Activated T-helper 2 cell treated with anti-CD3 and anti-CD28 coated beads, Interferon-gamma antibody, Interleukin-2, Interleukin-4, amounts not matched to agents 10 μg/mL and 5 μg/mL and 100 μg/mL, durations not matched to agents 14 hours and 24 hours and 36 hours (primary cell): ENCODE measurements around the gene NCOA3. TPM values are rescaled to one million over a fixed set of nuclear protein-coding genes. Genes with fewer than 3 reads are reported as not detected.
A peak's percentile ranks its signal among the peaks of the same experiment; 100 is the strongest.
"Not testable (repeated sequence)": the region's sequence is repeated elsewhere in the genome, so short reads cannot be mapped to it uniquely, and the experiment has no call there.

Experiments
- DNase-seq: peaks from one replicate; pipeline ENCODE4 v3.0.0; 2021; ENCODE audit warnings: low spot score
- H3K27ac Mint-ChIP-seq: one replicate; pipeline ENCODE4 v1.8.0; 2021; ENCODE audit warnings: mixed read lengths
- H3K27me3 Mint-ChIP-seq: one replicate; pipeline ENCODE4 v1.8.0; 2021; ENCODE audit warnings: low read depth, mixed read lengths
- H3K36me3 Mint-ChIP-seq: one replicate; pipeline ENCODE4 v1.8.0; 2021; ENCODE audit warnings: low read depth, mixed read lengths
- H3K4me1 Mint-ChIP-seq: one replicate; pipeline ENCODE4 v1.8.0; 2021; ENCODE audit warnings: low read depth, mixed read lengths
- H3K4me3 Mint-ChIP-seq: one replicate; pipeline ENCODE4 v1.8.0; 2021; ENCODE audit warnings: low read depth, mild to moderate bottlenecking, moderate library complexity, mixed read lengths
- H3K9me3 Mint-ChIP-seq: one replicate; pipeline ENCODE4 v1.8.0; 2021; ENCODE audit warnings: mixed read lengths
- intact Hi-C: fragments of 100-400 bp; cut with micrococcal nuclease; formaldehyde crosslinking; loops from one replicate; pipeline ENCODE4 v1.15.1; 2023
- total RNA-seq: library from RNA; stranded (reverse); gene quantifications from 2 replicates; pipeline ENCODE4 v1.2.3, GENCODE V29; 2022

Gene NCOA3
- total RNA-seq, result 119 and 126 TPM in 2 replicates

GRCh38 chr20:47501482-47502270 is at the start of gene NCOA3:
Gene NCOA3, plus strand, starts transcription at chr20:47501887. Its CDS starts 120,361 bp downstream, at chr20:47622248.
- intact Hi-C loops, result loop anchor here (1.0 to 10.0 kb wide), 7 partner anchors 14 to 307 kb away; partner anchors contain the start of gene ZMYND8
- Mint-ChIP-seq H3K27ac (peak within 1 kb of the TSS; percentile 99), H3K4me3 (peak within 1 kb of the TSS; percentile 100), H3K4me1 (peaks cover 49% of the 10 kb centered on the region), H3K27me3 (no peaks in the 10 kb centered on the region), H3K36me3 (peaks cover 38% of the 10 kb centered on the region), H3K9me3 (no peaks in the 10 kb centered on the region)
- DNase-seq, result peak; percentile 91

- Mint-ChIP-seq H3K36me3 (no peaks in the 10 kb centered on the region), H3K27me3 (no peaks in the 10 kb centered on the region), H3K4me3 (no peak overlapping the region), H3K4me1 (peaks cover 44% of the 10 kb centered on the region), H3K9me3 (no peaks in the 10 kb centered on the region), H3K27ac (no peak overlapping the region)
- DNase-seq, result no peak
- intact Hi-C loops, result loop anchor here (1.0 to 10.0 kb wide), 2 partner anchors 35 to 1838 kb away; no protein-coding TSS in a partner anchor
Observed at GRCh38 chr20:47452736-47453161, 48.9 kb upstream of the NCOA3 start.

DNA sequence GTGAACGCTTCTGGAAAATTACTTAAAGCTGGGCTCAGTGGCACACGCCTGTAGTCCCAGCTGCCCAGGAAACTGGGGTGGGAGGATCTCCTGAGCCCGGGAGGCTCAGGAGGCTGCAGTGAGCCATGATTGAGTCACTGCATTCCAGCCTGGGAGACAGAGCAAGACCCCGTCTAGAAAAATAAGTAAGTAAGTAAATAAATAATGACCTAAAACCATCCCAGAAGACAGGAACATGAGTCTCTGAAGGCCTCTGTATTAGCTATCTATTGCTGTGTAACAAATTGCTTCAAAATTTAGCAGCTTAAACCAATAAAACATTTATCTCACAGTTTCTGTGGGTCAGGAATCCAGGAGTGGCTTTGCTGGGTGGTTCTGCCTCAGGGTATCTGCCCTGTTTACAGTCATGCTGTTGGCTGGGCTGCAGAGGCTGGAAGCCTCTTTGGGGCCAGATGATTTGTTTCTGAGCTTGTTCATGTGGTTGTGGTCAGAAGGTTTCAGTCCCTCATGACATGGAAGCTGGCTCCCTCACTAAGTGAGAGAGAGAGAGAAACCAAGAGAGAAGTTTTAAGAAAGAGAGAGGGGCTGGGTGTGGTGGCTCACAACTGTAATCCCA is 48.4 kb upstream of the NCOA3 start:
- Mint-ChIP-seq H3K27me3 (no peaks in the 10 kb centered on the region), H3K4me1 (peaks cover 47% of the 10 kb centered on the region), H3K36me3 (no peaks in the 10 kb centered on the region), H3K27ac (peak overlapping the region; percentile 78), H3K4me3 (no peak overlapping the region), H3K9me3 (no peaks in the 10 kb centered on the region)
- intact Hi-C loops, result loop anchor here (1.0 to 10.0 kb wide), 2 partner anchors 34 to 1838 kb away; no protein-coding TSS in a partner anchor
- DNase-seq, result peak; percentile 58

- Mint-ChIP-seq H3K4me1 (peaks cover 49% of the 10 kb centered on the region), H3K9me3 (no peaks in the 10 kb centered on the region), H3K27ac (peak overlapping the region; percentile 74), H3K4me3 (no peak overlapping the region), H3K27me3 (no peaks in the 10 kb centered on the region), H3K36me3 (no peaks in the 10 kb centered on the region)
- DNase-seq, result no peak
- intact Hi-C loops, result loop anchor here (5.0 to 10.0 kb wide), 4 partner anchors 37 to 1840 kb away; no protein-coding TSS in a partner anchor
Observed at GRCh38 chr20:47454298-47455132, 47.2 kb upstream of the NCOA3 start.

DNA sequence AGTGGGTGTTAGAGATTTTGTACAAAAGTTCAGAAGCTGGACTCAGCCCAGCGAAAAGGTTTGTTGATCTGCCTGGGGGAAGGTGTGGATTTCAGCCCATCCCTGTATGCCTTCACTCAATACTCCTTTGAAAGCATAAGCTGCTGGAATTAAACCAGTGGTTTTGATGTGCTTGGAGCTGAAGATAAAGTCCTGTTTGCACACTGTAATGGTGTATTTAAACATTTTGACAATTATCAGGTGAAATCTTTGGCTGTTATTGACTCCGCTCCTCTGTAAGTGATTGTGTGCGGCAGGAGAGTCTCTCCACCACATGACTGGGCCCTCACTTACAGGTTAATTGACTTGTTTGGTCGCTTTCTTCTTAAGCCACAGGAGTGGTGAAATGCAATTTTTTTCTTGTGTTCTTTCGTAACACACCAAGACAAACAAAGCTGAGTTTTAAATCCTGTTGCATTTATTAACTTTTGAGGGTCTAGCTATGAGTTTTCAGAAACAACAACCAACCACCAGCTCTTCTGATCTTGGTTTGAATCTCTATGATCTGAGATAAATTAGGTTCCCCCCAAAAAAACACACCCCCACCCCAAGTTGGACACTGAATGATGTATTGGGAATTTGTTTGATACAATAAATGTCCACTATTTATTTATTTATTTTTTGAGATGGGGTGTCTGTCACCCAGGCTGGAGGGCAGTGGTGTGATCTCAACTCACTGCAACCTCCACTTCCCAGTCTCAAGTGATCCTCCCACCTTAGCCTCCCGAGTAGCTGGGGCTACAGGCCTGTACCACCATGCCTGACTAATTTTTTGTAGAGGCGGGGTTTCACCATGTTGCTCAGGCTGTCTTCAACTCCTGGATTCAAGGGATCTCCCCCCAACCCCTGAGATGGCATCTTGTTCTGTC is 46.3 kb upstream of the NCOA3 start:
- Mint-ChIP-seq H3K4me3 (no peak overlapping the region), H3K36me3 (no peaks in the 10 kb centered on the region), H3K4me1 (peaks cover 52% of the 10 kb centered on the region), H3K27me3 (no peaks in the 10 kb centered on the region), H3K27ac (peak overlapping the region; percentile 33), H3K9me3 (no peaks in the 10 kb centered on the region)
- intact Hi-C loops, result loop anchor here (2.0 to 10.0 kb wide), 5 partner anchors 38 to 1841 kb away; no protein-coding TSS in a partner anchor
- DNase-seq, result no peak

DNA sequence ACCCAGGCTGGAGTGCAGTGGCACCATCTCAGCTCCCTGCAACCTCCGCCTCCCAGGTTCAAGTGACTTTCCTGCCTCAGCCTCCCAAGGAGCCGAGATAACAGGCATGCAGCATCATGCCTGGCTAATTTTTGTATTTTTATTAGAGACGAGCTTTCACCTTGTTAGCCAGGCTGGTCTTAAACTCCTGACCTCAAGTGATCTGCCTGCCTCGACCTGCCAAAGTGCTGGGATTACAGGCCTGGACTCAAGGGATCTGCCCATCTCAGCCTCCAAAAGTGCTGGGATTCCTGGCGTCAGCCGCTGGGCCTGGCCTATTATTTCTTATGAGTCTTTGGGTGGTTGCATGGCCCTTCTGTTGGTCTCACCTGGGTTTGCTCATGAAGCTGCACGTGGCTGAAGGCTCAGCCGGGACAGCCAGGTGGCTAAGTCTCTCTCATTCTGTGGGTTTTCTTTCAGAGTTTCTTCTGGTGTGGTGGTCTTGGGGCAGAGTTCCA is 45.6 kb upstream of the NCOA3 start:
- DNase-seq, result no peak

DNA sequence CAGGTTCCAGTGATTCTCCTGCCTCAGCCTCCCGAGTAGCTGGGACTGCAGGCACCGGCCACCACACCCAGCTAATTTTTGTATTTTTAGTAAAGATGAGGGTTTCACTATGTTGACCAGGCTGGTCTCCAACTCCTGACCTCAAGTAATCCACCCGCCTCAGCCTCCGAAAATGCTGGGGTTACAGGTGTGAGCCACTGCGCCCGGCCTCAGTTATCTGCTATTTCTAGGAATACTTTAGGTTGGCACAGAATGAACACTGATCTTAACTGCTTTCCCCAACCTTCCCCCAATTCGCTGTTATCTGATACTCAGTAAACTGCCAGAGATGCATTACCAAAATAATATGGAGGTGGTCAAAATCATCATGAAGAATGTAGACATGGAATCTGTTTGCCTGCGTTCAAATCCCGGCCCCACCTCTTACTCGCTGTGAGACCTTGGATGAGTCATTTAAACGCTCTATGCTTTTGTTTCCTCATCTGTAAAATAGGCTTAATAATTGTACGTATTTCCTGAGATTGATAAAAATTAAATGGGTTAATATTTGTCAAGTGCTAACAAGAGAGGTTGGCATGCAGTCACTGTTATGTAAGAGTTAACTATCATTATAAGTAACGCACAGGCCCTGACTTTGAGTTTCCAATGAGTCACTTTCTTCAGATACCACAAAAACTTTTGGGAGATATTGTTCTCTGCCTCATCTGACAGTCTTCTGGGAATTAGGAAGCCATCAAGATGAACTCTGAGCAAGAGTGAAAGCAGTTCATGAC is 44.5 kb upstream of the NCOA3 start:
- H3K27me3 Mint-ChIP-seq, result no peaks in the 10 kb centered on the region
- intact Hi-C loops, result loop anchor here (1.0 to 10.0 kb wide), 8 partner anchors 30 to 1842 kb away; no protein-coding TSS in a partner anchor
- peak overlapping the region; percentile 78 for H3K27ac Mint-ChIP-seq
- no peaks in the 10 kb centered on the region for H3K36me3 Mint-ChIP-seq
- no peak for DNase-seq
- H3K4me1 Mint-ChIP-seq, result peaks cover 47% of the 10 kb centered on the region
- no peak overlapping the region for H3K4me3 Mint-ChIP-seq
- H3K9me3 Mint-ChIP-seq, result no peaks in the 10 kb centered on the region

More for the DNA sequence above, 45.6 kb upstream of the NCOA3 start:
- H3K36me3 Mint-ChIP-seq, result no peaks in the 10 kb centered on the region
- H3K4me3 Mint-ChIP-seq, result no peak overlapping the region
- no peaks in the 10 kb centered on the region for H3K9me3 Mint-ChIP-seq
- H3K27ac Mint-ChIP-seq, result no peak overlapping the region
- H3K27me3 Mint-ChIP-seq, result no peaks in the 10 kb centered on the region
- intact Hi-C loops, result loop anchor here (2.0 to 10.0 kb wide), 5 partner anchors 39 to 1841 kb away; no protein-coding TSS in a partner anchor
- H3K4me1 Mint-ChIP-seq, result peaks cover 49% of the 10 kb centered on the region

- H3K27ac Mint-ChIP-seq, H3K27me3 Mint-ChIP-seq, H3K36me3 Mint-ChIP-seq, H3K4me3 Mint-ChIP-seq, H3K9me3 Mint-ChIP-seq, DNase-seq: not testable (repeated sequence)
- intact Hi-C loops, result loop anchor here (5.0 to 10.0 kb wide), 4 partner anchors 41 to 1844 kb away; no protein-coding TSS in a partner anchor
- H3K4me1 Mint-ChIP-seq, result peaks cover 37% of the 10 kb centered on the region
Observed at GRCh38 chr20:47458280-47459050, 43.2 kb upstream of the NCOA3 start.

DNA sequence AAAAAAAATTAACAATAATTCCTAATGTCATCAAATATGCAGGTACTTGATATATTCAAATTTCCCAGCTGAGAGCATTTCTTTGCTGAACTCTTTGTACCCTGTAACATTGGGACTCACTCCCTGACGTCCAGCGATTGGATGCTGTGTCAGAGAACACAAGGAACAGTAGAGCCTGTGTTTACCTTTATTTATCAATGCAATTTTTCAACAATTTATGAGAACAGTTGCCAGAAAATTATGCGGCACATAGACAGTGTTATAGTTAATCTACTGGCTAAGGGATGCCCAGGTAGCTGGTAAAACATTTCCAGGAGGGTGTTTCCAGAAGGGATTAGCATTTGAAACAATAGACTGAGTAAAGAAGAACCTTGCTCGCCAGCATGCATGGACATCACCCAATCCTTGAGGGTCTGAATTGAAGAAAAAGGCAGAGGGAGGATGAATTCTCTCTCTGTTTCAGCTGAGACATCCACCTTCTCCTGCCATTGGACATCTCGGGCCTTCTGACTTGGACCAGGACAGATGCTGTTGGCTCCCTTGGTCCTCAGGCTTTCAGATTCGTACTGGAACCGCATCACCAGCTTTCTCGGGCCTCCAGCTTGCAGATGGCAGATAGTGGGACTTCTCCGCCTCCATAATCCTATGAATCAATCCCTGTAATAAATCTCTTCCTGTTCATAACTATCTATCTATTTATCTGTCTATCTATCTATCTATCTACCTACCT is 42.2 kb upstream of the NCOA3 start:
- DNase-seq, result no peak
- no peaks in the 10 kb centered on the region for H3K9me3 Mint-ChIP-seq
- no peaks in the 10 kb centered on the region for H3K36me3 Mint-ChIP-seq
- no peaks in the 10 kb centered on the region for H3K27me3 Mint-ChIP-seq
- intact Hi-C loops, result loop anchor here (5.0 to 10.0 kb wide), 4 partner anchors 42 to 1845 kb away; no protein-coding TSS in a partner anchor
- H3K27ac Mint-ChIP-seq, result peak overlapping the region; percentile 31
- peaks cover 31% of the 10 kb centered on the region for H3K4me1 Mint-ChIP-seq
- no peak overlapping the region for H3K4me3 Mint-ChIP-seq

DNA sequence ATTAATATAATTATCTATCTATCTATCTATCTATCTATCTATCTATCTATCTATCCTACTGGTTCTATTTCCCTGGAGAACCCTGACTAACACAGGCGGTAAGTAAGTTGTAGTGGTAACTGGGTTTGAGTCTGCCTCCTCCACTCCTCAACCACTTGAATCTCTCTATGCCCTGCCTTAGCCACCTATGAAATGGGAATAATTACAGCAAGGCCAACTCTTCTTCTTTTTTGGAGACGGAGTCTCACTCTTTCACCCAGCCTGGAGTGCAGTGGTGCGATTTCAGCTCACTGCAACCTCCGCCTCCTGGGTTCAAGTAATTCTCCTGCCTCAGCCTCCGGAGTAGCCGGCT is 41.0 kb upstream of the NCOA3 start:
- H3K27ac Mint-ChIP-seq, H3K4me3 Mint-ChIP-seq, H3K36me3 Mint-ChIP-seq, intact Hi-C loops, DNase-seq, H3K9me3 Mint-ChIP-seq, H3K27me3 Mint-ChIP-seq: not testable (repeated sequence)
- peaks cover 25% of the 10 kb centered on the region for H3K4me1 Mint-ChIP-seq
